Tibial nerve (tissue), 3 donors: ENCODE data around the gene ST6GALNAC3.
A peak's percentile ranks its signal among the peaks of the same experiment; 100 is the strongest.

ENCODE experiments used
- CTCF ChIP-seq, 5 experiments: fragments of 200-600 bp in 3 of 5; fragments of 450-650 bp in 2 of 5; sonication (generic) in 3 of 5; IDR thresholded peaks; one replicate each; pipeline ENCODE4 v1.5.1; 2016 to 2019; ENCODE audit warnings: antibody characterized with exemption in 5 of 5, mild to moderate bottlenecking in 3 of 5, moderate library complexity in 2 of 5
- POLR2A ChIP-seq, 2 donors: fragments of 450-650 bp; IDR thresholded peaks; one replicate each; pipeline ENCODE4 v1.6.1; 2017; ENCODE audit warnings: antibody characterized with exemption in 2 of 2, mild to moderate bottlenecking in 2 of 2, moderate library complexity in 2 of 2

GRCh38 chr1:76154206-76154956 is 79.8 kb downstream of the ST6GALNAC3 start:
- peak; percentile 81 to 93 (median 87) for TF ChIP-seq CTCF (IDR thresholded peaks at IDR 0.05)
- no peak for TF ChIP-seq POLR2A (IDR thresholded peaks at IDR 0.05)
